Inflammatory macrophage (primary cell): ENCODE data around the gene PIK3C3.

Source experiments
- DNase-seq, 2 donors: peaks; one replicate each; pipeline ENCODE4 v3.0.0-alpha.2; 2020 to 2022
- total RNA-seq, 18 experiments: gene quantifications; one replicate each; lab custom pipeline; 2026; ENCODE audit warnings: mixed read lengths in 6 of 18, inconsistent platforms in 2 of 18; lab: John Stamatoyannopoulos, UW

The PIK3C3 gene
- total RNA-seq = 41.2 to 96.3 (median 68.0) reads per million in 18 experiments

GRCh38 chr18:41954827-41955613 is at the start of gene PIK3C3:
PIK3C3 (plus strand) TSS chr18:41955234; CDS start chr18:41955292, 58 bp downstream.
- peak; percentile 98 for DNase-seq

GRCh38 chr18:41905786-41906527 is 49.1 kb upstream of the PIK3C3 start:
- DNase-seq = no peak

- peak in 1 of 2 donors; percentile 18 for DNase-seq
Measured at GRCh38 chr18:41906528-41907146, 48.4 kb upstream of the PIK3C3 start.

- DNase-seq = no peak
Measured at GRCh38 chr18:41917181-41917580, 37.9 kb upstream of the PIK3C3 start.

- DNase-seq = no peak
Measured at GRCh38 chr18:41921770-41922169, 33.3 kb upstream of the PIK3C3 start.

- DNase-seq = no peak
Measured at GRCh38 chr18:41922176-41922575, 32.9 kb upstream of the PIK3C3 start.

GRCh38 chr18:41922841-41923240 is 32.2 kb upstream of the PIK3C3 start:
- no peak for DNase-seq

- peak; percentile 81 to 93 for DNase-seq
Measured at GRCh38 chr18:41923446-41923845, 31.6 kb upstream of the PIK3C3 start.

- peak; percentile 33 to 60 for DNase-seq
Measured at GRCh38 chr18:41928581-41928980, 26.5 kb upstream of the PIK3C3 start.

- DNase-seq = no peak
Measured at GRCh38 chr18:41932899-41933298, 22.1 kb upstream of the PIK3C3 start.

- DNase-seq = no peak
Measured at GRCh38 chr18:41933778-41934177, 21.3 kb upstream of the PIK3C3 start.

GRCh38 chr18:41936471-41937134 is 18.4 kb upstream of the PIK3C3 start:
- peak; percentile 21 to 55 for DNase-seq

GRCh38 chr18:41938445-41938844 is 16.6 kb upstream of the PIK3C3 start:
- peak; percentile 86 to 89 for DNase-seq

- DNase-seq = no peak
Measured at GRCh38 chr18:41939326-41939725, 15.7 kb upstream of the PIK3C3 start.

GRCh38 chr18:41940506-41941215 is 14.4 kb upstream of the PIK3C3 start:
- DNase-seq = no peak

GRCh38 chr18:41942254-41942653 is 12.8 kb upstream of the PIK3C3 start:
- DNase-seq = no peak

- no peak for DNase-seq
Measured at GRCh38 chr18:41948544-41949110, 6.4 kb upstream of the PIK3C3 start.

GRCh38 chr18:41949206-41949920 is 5.7 kb upstream of the PIK3C3 start:
- no peak for DNase-seq

- DNase-seq = no peak
Measured at GRCh38 chr18:41955688-41956087, 654 bp downstream of the PIK3C3 start.

- no peak for DNase-seq
Measured at GRCh38 chr18:41959045-41959444, 4.0 kb downstream of the PIK3C3 start.

- no peak for DNase-seq
Measured at GRCh38 chr18:41965634-41966255, 10.7 kb downstream of the PIK3C3 start.
